Suprapubic skin (tissue), 3 donors: Measurements from ENCODE around the gene EPOP.

ENCODE experiments used
- POLR2A ChIP-seq, 2 donors: fragments of 450-650 bp; IDR thresholded peaks; one replicate each; pipeline ENCODE4 v1.6.1; 2017; ENCODE audit warnings: antibody characterized with exemption in 2 of 2, mild to moderate bottlenecking in 2 of 2, moderate library complexity in 2 of 2
- TF ChIP-seq, protein P1 (sequence below), 2 donors: fragments of 200-600 bp in 1 of 2; fragments of 450-650 bp in 1 of 2; sonication (generic) in 1 of 2; IDR thresholded peaks; one replicate each; pipeline ENCODE4 v1.5.1; 2016 to 2019; ENCODE audit warnings: antibody characterized with exemption in 2 of 2, mild to moderate bottlenecking in 1 of 2, moderate library complexity in 1 of 2

DNA sequence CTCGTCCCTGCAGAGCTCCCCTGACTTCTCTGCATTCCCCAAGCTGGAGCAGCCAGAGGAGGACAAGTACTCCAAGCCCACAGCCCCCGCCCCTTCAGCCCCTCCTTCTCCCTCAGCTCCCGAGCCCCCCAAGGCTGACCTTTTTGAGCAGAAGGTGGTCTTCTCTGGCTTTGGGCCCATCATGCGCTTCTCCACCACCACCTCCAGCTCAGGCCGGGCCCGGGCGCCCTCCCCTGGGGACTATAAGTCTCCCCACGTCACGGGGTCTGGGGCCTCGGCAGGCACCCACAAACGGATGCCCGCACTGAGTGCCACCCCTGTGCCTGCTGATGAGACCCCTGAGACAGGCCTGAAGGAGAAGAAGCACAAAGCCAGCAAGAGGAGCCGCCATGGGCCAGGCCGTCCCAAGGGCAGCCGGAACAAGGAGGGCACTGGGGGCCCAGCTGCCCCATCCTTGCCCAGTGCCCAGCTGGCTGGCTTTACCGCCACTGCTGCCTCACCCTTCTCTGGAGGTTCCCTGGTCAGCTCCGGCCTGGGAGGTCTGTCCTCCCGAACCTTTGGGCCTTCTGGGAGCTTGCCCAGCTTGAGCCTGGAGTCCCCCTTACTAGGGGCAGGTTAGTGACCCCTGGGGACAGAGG lies 41.7 kb upstream of the EPOP start:
- TF ChIP-seq, protein P1, sequence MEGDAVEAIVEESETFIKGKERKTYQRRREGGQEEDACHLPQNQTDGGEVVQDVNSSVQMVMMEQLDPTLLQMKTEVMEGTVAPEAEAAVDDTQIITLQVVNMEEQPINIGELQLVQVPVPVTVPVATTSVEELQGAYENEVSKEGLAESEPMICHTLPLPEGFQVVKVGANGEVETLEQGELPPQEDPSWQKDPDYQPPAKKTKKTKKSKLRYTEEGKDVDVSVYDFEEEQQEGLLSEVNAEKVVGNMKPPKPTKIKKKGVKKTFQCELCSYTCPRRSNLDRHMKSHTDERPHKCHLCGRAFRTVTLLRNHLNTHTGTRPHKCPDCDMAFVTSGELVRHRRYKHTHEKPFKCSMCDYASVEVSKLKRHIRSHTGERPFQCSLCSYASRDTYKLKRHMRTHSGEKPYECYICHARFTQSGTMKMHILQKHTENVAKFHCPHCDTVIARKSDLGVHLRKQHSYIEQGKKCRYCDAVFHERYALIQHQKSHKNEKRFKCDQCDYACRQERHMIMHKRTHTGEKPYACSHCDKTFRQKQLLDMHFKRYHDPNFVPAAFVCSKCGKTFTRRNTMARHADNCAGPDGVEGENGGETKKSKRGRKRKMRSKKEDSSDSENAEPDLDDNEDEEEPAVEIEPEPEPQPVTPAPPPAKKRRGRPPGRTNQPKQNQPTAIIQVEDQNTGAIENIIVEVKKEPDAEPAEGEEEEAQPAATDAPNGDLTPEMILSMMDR (IDR thresholded peaks at IDR 0.05), result no peak
- TF ChIP-seq POLR2A (IDR thresholded peaks at IDR 0.05), result no peak
